NCI-H345 (cell line): Measurements from ENCODE around the gene PAXIP1.
A peak's percentile ranks its signal among the peaks of the same experiment; 100 is the strongest.

Source experiments
- DNase-seq: peaks from one replicate; lab custom pipeline; 2025; lab: John Stamatoyannopoulos, UW

The PAXIP1 gene

DNA sequence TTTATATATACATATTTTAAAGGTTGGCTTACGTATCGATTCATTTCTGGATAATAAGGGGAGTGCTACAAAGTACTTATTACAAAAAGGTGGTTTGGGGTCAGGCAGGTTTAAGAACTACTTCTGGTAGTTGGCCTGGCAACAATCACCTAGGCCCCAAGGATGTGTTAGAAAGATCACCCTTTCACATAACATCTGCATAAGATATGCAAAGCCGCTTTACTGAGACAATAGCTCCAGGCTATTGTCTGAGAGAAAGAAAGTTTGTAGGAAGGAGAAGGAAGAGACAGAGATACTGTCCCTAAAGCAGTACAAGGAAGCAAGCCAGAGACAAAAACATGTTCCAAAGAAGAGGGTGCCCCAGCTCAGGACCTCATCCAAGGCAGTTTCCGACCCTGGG is 6.2 kb downstream of the PAXIP1 start:
- no peak for DNase-seq

GRCh38 chr7:154996101-154996500 is 6.8 kb downstream of the PAXIP1 start:
- DNase-seq, result no peak

GRCh38 chr7:154994996-154995395 is 7.9 kb downstream of the PAXIP1 start:
- DNase-seq, result no peak

DNA sequence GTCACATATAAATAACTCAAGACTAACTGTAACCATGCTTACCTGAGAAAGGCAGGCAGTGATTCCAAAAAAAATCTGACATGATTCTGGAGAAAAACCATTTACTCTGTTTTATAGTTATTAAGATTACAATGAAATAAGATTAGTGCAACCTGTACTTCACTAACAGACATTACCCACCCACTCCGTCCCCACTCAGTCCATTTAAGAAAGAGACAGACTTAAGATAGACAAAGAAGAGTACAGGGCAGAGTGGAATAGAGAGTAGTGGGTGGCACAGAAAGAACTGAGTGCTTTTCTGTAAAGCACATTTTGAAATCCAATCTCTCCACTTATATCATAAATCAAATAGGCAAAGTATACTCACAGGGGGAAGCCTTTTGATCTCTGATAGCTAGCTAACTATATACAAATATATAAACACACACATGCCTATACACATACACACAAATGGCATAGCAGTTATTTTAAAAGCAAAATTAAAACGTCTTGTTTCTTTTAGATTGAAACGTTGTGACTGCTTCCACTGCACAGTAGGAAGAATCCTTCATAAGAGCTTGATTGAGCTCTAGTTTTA is 11.9 kb downstream of the PAXIP1 start:
- DNase-seq, result no peak

- no peak for DNase-seq
These were observed 15.4 kb downstream of the PAXIP1 start for GRCh38 chr7:154987571-154987970.

DNA sequence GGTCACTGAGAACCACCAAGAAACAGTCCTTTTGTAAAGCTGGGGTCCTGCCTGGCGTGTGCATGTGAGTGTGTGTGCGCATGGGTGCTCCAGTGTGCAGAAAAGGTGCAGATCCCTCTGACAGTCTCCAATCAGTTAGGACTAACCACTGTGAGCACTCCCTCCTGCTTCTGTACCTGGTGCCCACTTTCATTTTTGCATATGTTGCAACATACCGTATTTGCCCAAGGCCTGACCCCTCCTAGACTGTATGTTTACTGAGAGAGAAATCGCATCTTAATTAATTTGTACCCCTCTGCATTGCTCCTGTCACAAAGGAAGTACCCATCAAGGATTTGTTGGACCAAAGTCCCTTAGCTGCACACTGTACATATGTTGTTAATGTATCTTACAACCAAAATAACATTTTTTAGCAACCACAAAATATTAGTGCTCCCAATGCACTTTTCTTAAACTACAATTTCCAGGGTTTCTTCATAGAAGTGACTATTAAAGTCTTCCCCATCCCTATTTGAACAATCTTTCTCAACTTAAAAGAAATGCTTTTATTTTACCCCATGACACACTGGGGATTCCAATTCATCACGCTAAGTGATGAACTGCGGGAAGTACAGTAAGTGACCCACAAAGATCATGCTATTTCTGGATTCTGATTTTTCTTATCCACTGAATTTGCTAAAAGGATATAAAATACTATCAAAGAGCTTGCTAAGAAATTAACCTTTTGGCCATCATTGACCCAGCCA is 16.6 kb downstream of the PAXIP1 start:
- no peak for DNase-seq

GRCh38 chr7:154985230-154985629 is 17.7 kb downstream of the PAXIP1 start:
- no peak for DNase-seq

DNA sequence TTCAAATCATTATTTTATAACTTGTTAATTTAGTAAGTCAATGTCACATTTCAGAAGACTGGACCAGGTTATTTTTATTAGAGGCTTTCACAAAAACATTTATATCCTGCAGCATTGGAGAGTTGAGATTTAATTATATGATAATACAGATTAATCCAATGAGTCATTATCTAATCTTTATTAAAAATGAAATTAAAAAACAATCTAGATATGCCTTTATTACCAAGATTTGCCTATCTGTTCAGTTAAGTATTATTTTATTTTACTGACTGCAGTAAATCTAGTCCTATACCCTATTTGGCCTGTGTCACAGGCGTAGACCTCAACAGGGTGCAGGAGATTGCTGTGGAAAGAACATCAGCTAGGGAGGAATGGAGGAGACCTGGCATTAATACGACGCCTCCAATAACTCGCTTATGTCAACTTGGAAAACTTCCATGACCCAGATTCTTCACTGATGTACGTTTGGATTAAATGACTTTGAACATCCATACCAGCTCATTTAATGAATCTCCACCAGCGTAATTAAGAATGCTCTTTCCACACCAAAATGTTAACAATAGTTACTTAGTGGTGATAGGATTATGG is 18.2 kb downstream of the PAXIP1 start:
- DNase-seq, result no peak

- no peak for DNase-seq
These were observed 24.9 kb downstream of the PAXIP1 start for GRCh38 chr7:154978017-154978416.

- no peak for DNase-seq
These were observed 25.7 kb downstream of the PAXIP1 start for GRCh38 chr7:154977250-154977649.

- no peak for DNase-seq
These were observed 26.1 kb downstream of the PAXIP1 start for GRCh38 chr7:154976844-154977243.

DNA sequence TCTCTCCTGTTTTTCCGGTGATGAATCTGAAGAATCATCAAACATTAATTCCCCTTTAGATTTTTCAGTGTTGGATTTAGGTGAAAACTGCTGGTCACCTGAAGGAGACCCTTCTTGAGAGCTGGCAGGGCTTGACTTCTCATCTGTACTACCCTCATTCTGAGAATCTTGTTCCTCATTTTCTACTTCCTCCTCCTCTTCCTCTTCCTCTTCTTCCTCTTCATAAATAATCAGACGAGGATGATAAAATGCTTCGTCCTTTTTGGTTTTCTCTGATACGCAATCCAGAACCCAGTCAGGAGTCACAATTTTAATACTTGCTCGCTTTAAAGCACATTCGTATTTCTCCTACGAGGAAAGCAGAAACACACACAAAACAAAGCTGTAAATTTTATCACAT is 26.9 kb downstream of the PAXIP1 start:
- DNase-seq, result no peak

- DNase-seq, result no peak
These were observed 29.5 kb downstream of the PAXIP1 start for GRCh38 chr7:154973381-154973780.

DNA sequence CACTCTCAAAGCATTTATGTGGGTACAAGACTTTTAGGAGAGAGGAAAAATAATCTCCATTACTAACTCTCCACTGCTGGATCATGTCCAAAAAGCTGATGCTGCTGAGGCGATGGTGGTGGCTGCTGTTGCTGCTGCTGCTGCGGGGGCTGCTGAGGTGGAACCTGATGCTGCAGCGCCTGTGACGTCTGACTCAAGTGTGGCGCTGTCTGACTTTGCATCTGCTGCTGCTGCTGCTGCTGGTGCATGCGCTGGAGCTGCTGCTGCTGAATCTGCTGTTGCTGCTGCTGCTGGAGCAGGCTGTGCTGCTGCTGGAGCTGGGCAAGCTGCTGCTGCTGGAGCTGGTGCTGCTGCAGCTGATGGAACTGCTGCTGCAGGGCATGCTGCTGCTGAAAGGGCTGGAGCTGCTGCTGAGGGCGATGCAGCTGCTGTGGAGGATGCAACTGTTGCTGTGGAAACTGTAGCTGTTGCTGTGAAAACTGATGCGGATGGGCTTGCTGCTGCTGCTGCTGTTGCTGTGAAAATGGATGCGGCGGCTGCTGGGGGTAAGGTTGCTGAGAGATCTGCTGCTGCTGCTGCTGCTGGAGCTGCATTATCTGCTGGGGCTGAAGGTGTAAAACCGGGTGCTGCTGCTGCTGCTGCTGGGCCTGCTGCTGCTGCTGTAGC is 34.5 kb downstream of the PAXIP1 start:
- no peak for DNase-seq

DNA sequence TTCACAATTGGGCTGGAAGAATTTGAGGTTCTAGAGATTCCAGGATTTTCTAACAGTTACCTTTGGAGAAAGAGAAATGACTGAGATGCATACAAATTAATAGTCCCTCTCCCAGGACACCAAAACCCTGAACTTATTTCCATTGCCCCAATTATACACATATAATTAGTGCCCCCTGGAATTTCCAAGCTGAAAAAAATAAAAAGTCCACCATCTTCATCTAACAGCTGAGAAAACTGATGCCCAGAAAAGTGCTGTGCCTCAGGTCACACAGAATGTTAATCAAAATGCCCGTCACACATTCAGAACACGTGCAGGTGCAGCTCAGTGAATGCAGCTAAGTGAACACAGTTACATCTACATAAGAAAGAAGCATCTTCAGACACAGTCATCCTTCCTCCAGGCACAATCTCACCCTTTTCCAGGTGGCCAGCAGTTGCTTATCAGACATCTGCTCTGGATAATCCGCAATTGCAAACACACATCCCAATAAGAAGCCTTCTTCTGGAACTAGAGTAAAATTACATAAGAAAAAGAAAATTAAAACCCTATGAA is 35.4 kb downstream of the PAXIP1 start:
- no peak for DNase-seq

- DNase-seq, result no peak
These were observed 37.9 kb downstream of the PAXIP1 start for GRCh38 chr7:154965014-154965413.

DNA sequence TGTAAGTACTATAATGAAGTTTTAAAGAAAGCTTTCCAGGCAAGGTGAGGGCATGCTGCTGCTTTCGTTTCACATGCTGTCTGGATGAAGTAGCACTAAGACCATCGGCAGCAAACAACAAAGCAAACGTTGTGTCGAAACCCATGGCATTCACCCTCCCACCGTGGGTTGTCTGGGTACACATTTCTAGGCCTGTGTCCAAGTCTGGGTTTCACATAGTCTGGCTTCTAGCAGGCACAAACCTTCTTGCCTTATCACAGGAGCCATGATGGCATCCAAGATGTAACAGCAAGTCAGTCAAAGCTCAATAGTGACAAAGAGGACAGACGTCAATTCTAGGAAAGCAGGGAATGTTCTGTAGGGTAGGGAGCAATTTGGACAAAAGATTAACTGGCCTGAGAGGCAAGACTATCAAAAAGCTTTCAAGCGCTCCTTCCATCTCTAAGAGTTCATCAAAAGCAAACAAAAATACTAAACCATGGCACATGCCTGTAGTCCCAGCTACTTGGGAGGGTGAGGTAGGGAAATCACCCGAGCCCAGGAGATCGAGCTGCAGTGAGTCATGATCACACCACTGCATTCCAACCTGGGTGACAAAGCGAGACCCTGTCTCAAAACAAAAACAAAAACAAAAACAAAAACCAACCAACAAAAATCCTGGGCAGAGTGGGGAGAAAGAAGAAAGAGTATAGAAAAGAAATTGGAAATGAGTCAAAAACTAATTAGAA is 42.7 kb downstream of the PAXIP1 start:
- DNase-seq, result no peak

- no peak for DNase-seq
These were observed 46.5 kb downstream of the PAXIP1 start for GRCh38 chr7:154956427-154956826.

- peak; percentile 15 for DNase-seq
These were observed 49.8 kb downstream of the PAXIP1 start for GRCh38 chr7:154953006-154953684.

DNA sequence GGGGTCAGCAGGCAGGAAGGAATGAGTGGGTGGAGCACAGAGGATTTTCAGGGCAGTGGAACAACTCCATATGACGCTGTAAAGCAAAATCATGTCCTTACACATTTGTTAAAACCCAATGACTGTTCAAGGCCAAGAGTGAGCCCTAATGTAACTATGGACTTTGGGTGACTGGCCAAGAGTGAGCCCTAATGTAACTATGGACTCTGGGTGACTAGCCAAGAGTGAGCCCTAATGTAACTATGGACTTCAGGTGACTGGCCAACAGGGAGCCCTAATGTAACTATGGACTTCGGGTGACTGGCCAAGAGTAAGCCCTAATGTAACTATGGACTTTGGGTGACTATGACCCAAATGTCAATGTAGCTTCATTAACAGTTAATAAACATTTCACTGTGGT is 52.0 kb downstream of the PAXIP1 start:
- DNase-seq, result no peak

- DNase-seq, result no peak
These were observed 55.3 kb downstream of the PAXIP1 start for GRCh38 chr7:154947604-154948003.
